ENCODE results near the gene TRMO. TPM values are rescaled to one million over a fixed set of nuclear protein-coding genes. Genes with fewer than 3 reads are reported as not detected.
A peak's percentile ranks its signal among the peaks of the same experiment; 100 is the strongest.

The TRMO gene
- total and polyA plus RNA-seq, 9 of the 15 experiments (the other 6 are each of a cell fraction or from before 2014, with no cell fraction given), result 5.6 to 22.4 (median 16.2) TPM

DNA sequence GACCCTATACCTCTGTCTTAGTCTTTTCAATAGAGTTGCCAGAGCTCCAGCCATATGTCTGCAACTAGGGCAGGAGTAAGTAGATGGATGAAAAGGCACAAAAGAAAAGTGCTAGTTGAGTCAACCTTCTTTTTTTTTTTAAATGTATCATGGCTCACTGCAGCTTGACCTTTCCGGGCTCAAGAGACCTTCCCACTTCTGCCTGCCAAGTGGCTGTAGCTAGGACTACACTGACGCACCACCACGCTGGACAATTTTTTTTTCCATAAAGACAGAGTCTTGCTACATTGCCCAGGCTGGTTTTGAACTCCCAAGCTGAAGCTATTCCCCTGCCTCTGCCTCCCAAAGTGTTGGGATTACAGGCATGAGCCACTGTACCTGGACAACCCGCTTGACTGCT is 42.0 kb downstream of the TRMO start:
- Histone ChIP-seq H3K9me3 (replicated peaks; ENCODE audit: control insufficient read depth, insufficient read depth, low read depth, low read length) (no peaks in the 10 kb centered on the region; the same call in 1 of the 2 replicates), H3K9ac (ENCODE audit: insufficient read depth in 1 of 2, low read depth in 2 of 2, low read length in 2 of 2) (no peak overlapping the region), H3K36me3 (ENCODE audit: control insufficient read depth, insufficient read depth, low read length) (no peaks in the 10 kb centered on the region), H4K20me1 (replicated peaks; ENCODE audit: control insufficient read depth, insufficient read depth, low read length) (no peaks in the 10 kb centered on the region), H3K27ac (ENCODE audit: extremely low read depth, low read depth, low read length) (no peak overlapping the region), H2AFZ (ENCODE audit: low read depth, low read length) (no peak overlapping the region), H3K4me3 (no peak overlapping the region), H3K4me2 (ENCODE audit: insufficient read depth, low read length) (no peak overlapping the region), H3K9me1 (ENCODE audit: control insufficient read depth, insufficient read depth, low read length) (no peaks in the 10 kb centered on the region), H3K4me1 (replicated peaks in 1 of 2; ENCODE audit: control insufficient read depth in 2 of 2, insufficient read depth in 2 of 2, low read length in 2 of 2) (no peaks in the 10 kb centered on the region), H3K79me2 (ENCODE audit: control insufficient read depth, insufficient read depth, low read length) (no peaks in the 10 kb centered on the region), H3K27me3 (ENCODE audit: control insufficient read depth in 2 of 2, insufficient read depth in 2 of 2, low read length in 2 of 2) (peaks cover 3 to 21% of the 10 kb centered on the region in 2 experiments; a peak in 4 of 5 replicates)
- TF ChIP-seq FIP1L1 (IDR thresholded peaks at IDR 0.05; ENCODE audit: low read depth, low read length, poor library complexity, severe bottlenecking), result no peak
- no peak for TF ChIP-seq CREB1 (IDR thresholded peaks at IDR 0.05)
- TF ChIP-seq CREB1 (CRISPR knock-in tag; IDR thresholded peaks at IDR 0.05), result no peak
- peak; percentile 29; the same call in 1 of the 2 replicates for TF ChIP-seq ZNF121 (CRISPR knock-in tag; conservative IDR thresholded peaks at IDR 0.05)
- no peak for TF ChIP-seq MCM3 (IDR thresholded peaks at IDR 0.05)
- no peak for TF ChIP-seq HNRNPLL (IDR thresholded peaks at IDR 0.05; ENCODE audit: low read depth, low read length, poor library complexity, severe bottlenecking)
- in situ Hi-C loops (cut with MboI), result no loop called here
- intact Hi-C loops (cut with micrococcal nuclease), result no loop called here
- ChIA-PET POLR2A (no interaction called here), CTCF (ENCODE audit: low intra/inter-chr PET ratio) (no interaction called here)
- no TSS peak for BruUV-seq (replicated peaks)
- no peak for DNase-seq (ENCODE audit: extremely low read depth in 1 of 4, low spot score in 3 of 4)
- no peak for ATAC-seq
- no peak for FAIRE-seq
- WGBS (ENCODE audit: insufficient coverage, low coverage, missing lambda C conversion rate), result 3% methylated on average over 4 of the region's 4 CpGs

DNA sequence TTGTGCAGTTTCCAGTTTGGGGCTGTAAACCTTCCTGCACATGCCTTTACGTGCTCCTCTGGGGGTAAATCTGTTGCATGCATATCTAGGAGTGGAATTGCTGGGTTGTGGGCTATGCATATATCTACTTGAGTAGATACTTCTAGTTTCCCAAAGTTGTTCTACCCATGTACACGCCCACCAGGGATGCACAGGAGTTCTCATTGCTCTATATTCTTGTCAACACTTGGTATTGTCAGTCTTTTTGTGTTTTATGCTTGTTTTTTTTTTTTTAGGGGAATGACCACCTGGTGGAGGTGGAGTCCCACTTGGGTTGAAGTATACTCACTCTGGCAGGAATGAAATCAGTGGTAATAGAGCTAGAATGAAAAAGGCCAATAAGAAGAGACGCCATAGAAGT is 46.2 kb downstream of the TRMO start:
- Histone ChIP-seq H3K79me2 (ENCODE audit: control insufficient read depth, insufficient read depth, low read length) (no peaks in the 10 kb centered on the region), H3K4me2 (ENCODE audit: insufficient read depth, low read length) (no peak overlapping the region), H2AFZ (ENCODE audit: low read depth, low read length) (no peak overlapping the region), H3K4me1 (replicated peaks in 1 of 2; ENCODE audit: control insufficient read depth in 2 of 2, insufficient read depth in 2 of 2, low read length in 2 of 2) (no peaks in the 10 kb centered on the region), H3K27ac (ENCODE audit: extremely low read depth, low read depth, low read length) (no peak overlapping the region), H3K9me3 (replicated peaks; ENCODE audit: control insufficient read depth, insufficient read depth, low read depth, low read length) (no peaks in the 10 kb centered on the region), H3K27me3 (ENCODE audit: control insufficient read depth in 2 of 2, insufficient read depth in 2 of 2, low read length in 2 of 2) (peaks cover 5 to 38% of the 10 kb centered on the region in 2 experiments; a peak in 4 of 5 replicates), H3K36me3 (ENCODE audit: control insufficient read depth, insufficient read depth, low read length) (no peaks in the 10 kb centered on the region), H3K4me3 (no peak overlapping the region), H3K9me1 (ENCODE audit: control insufficient read depth, insufficient read depth, low read length) (no peaks in the 10 kb centered on the region), H4K20me1 (replicated peaks; ENCODE audit: control insufficient read depth, insufficient read depth, low read length) (no peaks in the 10 kb centered on the region), H3K9ac (ENCODE audit: insufficient read depth in 1 of 2, low read depth in 2 of 2, low read length in 2 of 2) (no peak overlapping the region)
- intact Hi-C loops (cut with micrococcal nuclease), result no loop called here
- WGBS (ENCODE audit: insufficient coverage, low coverage, missing lambda C conversion rate), result 0% methylated on average over 3 of the region's 3 CpGs
- ChIA-PET CTCF (ENCODE audit: low intra/inter-chr PET ratio) (no interaction called here), POLR2A (interaction anchor here (0.6 kb wide), 1 partner anchor 17 kb away, joined by 3 read pairs; no protein-coding TSS in a partner anchor)
- DNase-seq (ENCODE audit: extremely low read depth in 1 of 4, low spot score in 3 of 4) (no peak), FAIRE-seq (no peak), ATAC-seq (no peak)
- in situ Hi-C loops (cut with MboI), result no loop called here
- no TSS peak for BruUV-seq (replicated peaks)
- no peak for TF ChIP-seq BRF2 (IDR thresholded peaks at IDR 0.05; ENCODE audit: borderline replicate concordance, insufficient read depth, insufficient read length)
- TF ChIP-seq, protein P1, sequence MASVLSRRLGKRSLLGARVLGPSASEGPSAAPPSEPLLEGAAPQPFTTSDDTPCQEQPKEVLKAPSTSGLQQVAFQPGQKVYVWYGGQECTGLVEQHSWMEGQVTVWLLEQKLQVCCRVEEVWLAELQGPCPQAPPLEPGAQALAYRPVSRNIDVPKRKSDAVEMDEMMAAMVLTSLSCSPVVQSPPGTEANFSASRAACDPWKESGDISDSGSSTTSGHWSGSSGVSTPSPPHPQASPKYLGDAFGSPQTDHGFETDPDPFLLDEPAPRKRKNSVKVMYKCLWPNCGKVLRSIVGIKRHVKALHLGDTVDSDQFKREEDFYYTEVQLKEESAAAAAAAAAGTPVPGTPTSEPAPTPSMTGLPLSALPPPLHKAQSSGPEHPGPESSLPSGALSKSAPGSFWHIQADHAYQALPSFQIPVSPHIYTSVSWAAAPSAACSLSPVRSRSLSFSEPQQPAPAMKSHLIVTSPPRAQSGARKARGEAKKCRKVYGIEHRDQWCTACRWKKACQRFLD (CRISPR knock-in tag; IDR thresholded peaks at IDR 0.05), result no peak
- no peak for TF ChIP-seq FOSL1 (tag; conservative IDR thresholded peaks at IDR 0.05)
- TF ChIP-seq HES1 (IDR thresholded peaks at IDR 0.05; ENCODE audit: low read depth), result no peak
- no peak for TF ChIP-seq FOXJ3 (CRISPR knock-in tag; IDR thresholded peaks at IDR 0.05)
